Right atrium auricular region (tissue), 2 donors: ENCODE results near the gene SLC12A4. TPM values are rescaled to one million over a fixed set of nuclear protein-coding genes. Genes with fewer than 3 reads are reported as not detected.

ENCODE experiments used
- DNase-seq: peaks from one replicate; pipeline ENCODE4 v3.0.0-alpha.2; 2019; ENCODE audit warnings: low spot score
- H3K27ac ChIP-seq, 2 donors: fragments of 200-600 bp; sonication (generic); 1 replicate in 1 of 2; 2 replicates in 1 of 2; pipeline ENCODE4 v1.5.1; 2016 to 2019
- H3K27me3 ChIP-seq, 2 donors: fragments of 200-600 bp; sonication (generic); one replicate each; pipeline versions ENCODE4 v1.5.1 to v1.6.0; 2017 to 2019
- H3K36me3 ChIP-seq: fragments of 200-600 bp; sonication (generic); one replicate; pipeline ENCODE4 v1.5.1; 2016
- H3K4me1 ChIP-seq, 2 donors: fragments of 200-600 bp; sonication (generic); one replicate each; pipeline versions ENCODE4 v1.5.1 to v1.6.0; 2017 to 2019
- H3K4me3 ChIP-seq, 2 donors: fragments of 200-600 bp; sonication (generic); 1 replicate in 1 of 2; 2 replicates in 1 of 2; pipeline ENCODE4 v1.5.1; 2017 to 2019; ENCODE audit warnings: mild to moderate bottlenecking in 1 of 2, moderate library complexity in 1 of 2
- H3K9me3 ChIP-seq, 2 donors: fragments of 200-600 bp; sonication (generic); one replicate each; pipeline ENCODE4 v1.5.1; 2019
- total RNA-seq, 2 donors: library from RNA; depleted of rRNA; stranded (reverse); fragments of >200 nt; gene quantifications; one replicate each; pipeline ENCODE4 v1.1.0, GENCODE V29; 2016
- TF ChIP-seq, protein P1 (sequence below), 2 donors: fragments of 200-600 bp; sonication (generic); IDR thresholded peaks; one replicate each; pipeline ENCODE4 v1.5.1; 2019; ENCODE audit warnings: antibody characterized with exemption in 2 of 2

Gene SLC12A4
- total RNA-seq, 2 donors from 2014 or later = 39.5 to 85.9 TPM

DNA sequence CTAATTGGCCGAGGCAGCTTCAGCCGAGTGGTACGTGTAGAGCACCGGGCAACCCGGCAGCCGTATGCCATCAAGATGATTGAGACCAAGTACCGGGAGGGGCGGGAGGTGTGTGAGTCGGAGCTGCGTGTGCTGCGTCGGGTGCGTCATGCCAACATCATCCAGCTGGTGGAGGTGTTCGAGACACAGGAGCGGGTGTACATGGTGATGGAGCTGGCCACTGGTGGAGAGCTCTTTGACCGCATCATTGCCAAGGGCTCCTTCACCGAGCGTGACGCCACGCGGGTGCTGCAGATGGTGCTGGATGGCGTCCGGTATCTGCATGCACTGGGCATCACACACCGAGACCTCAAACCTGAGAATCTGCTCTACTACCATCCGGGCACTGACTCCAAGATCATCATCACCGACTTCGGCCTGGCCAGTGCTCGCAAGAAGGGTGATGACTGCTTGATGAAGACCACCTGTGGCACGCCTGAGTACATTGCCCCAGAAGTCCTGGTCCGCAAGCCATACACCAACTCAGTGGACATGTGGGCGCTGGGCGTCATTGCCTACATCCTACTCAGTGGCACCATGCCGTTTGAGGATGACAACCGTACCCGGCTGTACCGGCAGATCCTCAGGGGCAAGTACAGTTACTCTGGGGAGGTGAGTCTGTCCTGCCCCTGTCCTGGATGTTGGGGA lies 59.2 kb downstream of the SLC12A4 start:
- TF ChIP-seq, protein P1, sequence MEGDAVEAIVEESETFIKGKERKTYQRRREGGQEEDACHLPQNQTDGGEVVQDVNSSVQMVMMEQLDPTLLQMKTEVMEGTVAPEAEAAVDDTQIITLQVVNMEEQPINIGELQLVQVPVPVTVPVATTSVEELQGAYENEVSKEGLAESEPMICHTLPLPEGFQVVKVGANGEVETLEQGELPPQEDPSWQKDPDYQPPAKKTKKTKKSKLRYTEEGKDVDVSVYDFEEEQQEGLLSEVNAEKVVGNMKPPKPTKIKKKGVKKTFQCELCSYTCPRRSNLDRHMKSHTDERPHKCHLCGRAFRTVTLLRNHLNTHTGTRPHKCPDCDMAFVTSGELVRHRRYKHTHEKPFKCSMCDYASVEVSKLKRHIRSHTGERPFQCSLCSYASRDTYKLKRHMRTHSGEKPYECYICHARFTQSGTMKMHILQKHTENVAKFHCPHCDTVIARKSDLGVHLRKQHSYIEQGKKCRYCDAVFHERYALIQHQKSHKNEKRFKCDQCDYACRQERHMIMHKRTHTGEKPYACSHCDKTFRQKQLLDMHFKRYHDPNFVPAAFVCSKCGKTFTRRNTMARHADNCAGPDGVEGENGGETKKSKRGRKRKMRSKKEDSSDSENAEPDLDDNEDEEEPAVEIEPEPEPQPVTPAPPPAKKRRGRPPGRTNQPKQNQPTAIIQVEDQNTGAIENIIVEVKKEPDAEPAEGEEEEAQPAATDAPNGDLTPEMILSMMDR (IDR thresholded peaks at IDR 0.05) = no peak
- Histone ChIP-seq H3K36me3 (peaks cover 34% of the 10 kb centered on the region), H3K27ac (no peak overlapping the region), H3K4me3 (no peak overlapping the region), H3K27me3 (no peaks in the 10 kb centered on the region), H3K9me3 (no peaks in the 10 kb centered on the region), H3K4me1 (no peaks in the 10 kb centered on the region)
- DNase-seq = no peak

- TF ChIP-seq, protein P1 (IDR thresholded peaks at IDR 0.05) = no peak
- Histone ChIP-seq H3K36me3 (peaks cover 34% of the 10 kb centered on the region), H3K27ac (no peak overlapping the region), H3K4me1 (no peaks in the 10 kb centered on the region), H3K9me3 (no peaks in the 10 kb centered on the region), H3K4me3 (no peak overlapping the region), H3K27me3 (no peaks in the 10 kb centered on the region)
- no peak for DNase-seq
These were observed 60.8 kb downstream of the SLC12A4 start for GRCh38 chr16:67907397-67908180.

GRCh38 chr16:67902831-67903230 lies 65.6 kb downstream of the SLC12A4 start:
- no peak overlapping the region for H3K27ac ChIP-seq
- H3K36me3 ChIP-seq = peaks cover 8% of the 10 kb centered on the region
- no peak overlapping the region for H3K4me3 ChIP-seq
- DNase-seq = no peak
- TF ChIP-seq, protein P1 (IDR thresholded peaks at IDR 0.05) = no peak
- no peaks in the 10 kb centered on the region for H3K9me3 ChIP-seq
- H3K4me1 ChIP-seq = no peaks in the 10 kb centered on the region
- no peaks in the 10 kb centered on the region for H3K27me3 ChIP-seq

GRCh38 chr16:67901734-67902133 lies 66.7 kb downstream of the SLC12A4 start:
- no peaks in the 10 kb centered on the region for H3K27me3 ChIP-seq
- no peak for DNase-seq
- no peaks in the 10 kb centered on the region for H3K9me3 ChIP-seq
- TF ChIP-seq, protein P1 (IDR thresholded peaks at IDR 0.05) = no peak
- no peak overlapping the region for H3K4me3 ChIP-seq
- peaks cover 8% of the 10 kb centered on the region for H3K36me3 ChIP-seq
- H3K4me1 ChIP-seq = peaks cover 0 to 10% of the 10 kb centered on the region in 2 donors
- H3K27ac ChIP-seq = no peak overlapping the region

DNA sequence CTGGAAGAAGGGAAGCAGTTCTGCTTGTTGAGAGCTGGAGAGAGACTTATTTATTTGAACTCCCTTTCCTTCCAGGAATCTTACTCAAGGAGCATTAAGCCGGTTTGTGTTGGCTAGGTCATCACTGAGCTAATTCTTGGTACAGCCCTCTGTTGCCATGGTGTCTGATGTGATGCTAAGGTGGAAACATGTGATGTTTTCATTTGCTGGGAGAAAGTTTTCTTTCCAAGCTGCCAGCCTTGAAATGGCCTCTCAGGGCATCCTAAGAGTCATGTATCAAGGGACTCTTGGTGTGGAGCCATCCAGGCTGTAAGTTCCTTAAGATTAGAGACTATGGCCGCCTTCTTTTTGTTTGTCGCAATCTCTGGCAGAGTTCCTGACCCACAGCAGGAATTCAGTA lies 71.2 kb downstream of the SLC12A4 start:
- Histone ChIP-seq H3K9me3 (no peaks in the 10 kb centered on the region), H3K4me1 (peaks cover 0 to 39% of the 10 kb centered on the region in 2 donors), H3K27ac (peak overlapping the region; percentile 56), H3K27me3 (no peaks in the 10 kb centered on the region), H3K36me3 (peaks cover 8% of the 10 kb centered on the region), H3K4me3 (no peak overlapping the region)
- TF ChIP-seq, protein P1 (IDR thresholded peaks at IDR 0.05) = no peak
- peak; percentile 81 for DNase-seq
